ENCODE results near the gene PRKCE.

PRKCE gene

DNA sequence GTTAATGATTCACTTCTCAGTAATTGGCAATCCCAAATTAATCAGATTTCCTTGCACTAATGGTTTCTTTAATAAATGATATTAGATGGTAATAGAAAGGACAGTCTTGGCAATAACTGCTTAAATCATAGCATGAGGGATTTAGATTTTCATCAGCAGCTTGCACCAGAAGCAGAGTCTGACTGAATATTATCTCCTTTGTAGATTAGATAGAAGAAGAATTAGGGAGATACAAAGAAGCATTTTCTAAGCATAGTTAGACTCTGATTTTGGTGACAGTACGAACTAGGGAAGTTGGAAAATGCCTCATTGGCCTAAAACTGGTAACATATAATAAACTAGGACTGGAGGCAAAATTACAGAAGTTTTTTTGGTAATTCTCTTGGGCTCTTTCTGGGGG lies 412.9 kb downstream of the PRKCE start:
- no peak for DNase-seq

DNA sequence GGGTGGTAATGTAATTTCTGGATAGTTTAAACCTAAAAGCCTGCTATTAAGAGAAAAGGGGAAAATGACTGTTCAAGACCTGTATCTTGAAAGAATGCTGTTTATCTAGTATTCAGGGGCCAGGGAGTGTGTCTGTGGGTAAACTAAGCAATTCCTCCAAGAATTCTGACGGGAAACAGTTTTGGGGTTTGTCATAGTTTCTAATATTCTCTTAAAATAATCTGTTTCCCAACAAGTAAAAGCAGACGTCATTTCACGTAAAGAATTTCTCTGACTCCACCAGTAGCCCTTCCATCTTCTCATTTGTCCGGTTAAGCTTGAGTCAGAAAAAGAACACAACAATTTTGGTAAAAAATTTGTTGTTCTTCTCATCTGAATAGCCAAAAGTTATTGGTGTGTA lies 413.7 kb downstream of the PRKCE start:
- DNase-seq: no peak

DNA sequence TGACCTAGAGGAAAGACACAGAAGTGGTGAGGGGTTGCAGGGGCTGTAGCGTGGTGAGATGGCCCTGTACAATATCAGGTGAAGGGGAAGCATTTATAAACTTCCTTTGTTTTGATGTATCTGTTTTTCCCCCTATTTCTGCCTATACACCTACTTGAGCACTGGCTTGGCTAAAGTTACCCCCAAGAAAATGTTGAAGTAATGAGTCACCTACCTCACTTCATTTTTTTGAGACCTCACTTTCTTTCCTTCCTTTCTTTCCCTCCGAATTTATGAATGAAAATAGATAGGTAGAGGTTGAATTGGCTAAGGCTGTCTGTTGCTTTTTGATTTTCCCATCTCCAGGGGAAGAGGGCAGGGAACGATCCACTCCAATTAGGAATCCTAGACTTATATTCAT lies 414.6 kb downstream of the PRKCE start:
- DNase-seq: no peak

DNA sequence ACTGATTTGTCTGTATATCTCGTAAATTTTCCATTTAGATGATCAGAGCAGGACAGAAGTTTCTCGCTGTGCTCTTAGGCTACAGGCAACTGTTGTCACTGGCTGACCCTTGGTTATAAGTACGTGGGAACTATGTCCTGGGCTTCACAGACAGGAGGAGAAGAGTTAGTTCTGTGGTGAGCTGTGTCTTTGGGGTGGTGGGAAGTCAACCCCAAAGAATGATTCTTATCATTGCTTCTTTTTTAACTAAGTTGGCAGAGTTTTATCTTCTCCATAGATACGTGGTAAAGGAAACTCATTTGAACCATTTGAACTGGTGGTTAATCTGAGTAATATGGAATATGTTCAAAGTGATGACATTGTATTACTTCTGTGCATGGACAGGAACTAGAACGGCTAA lies 415.1 kb downstream of the PRKCE start:
- peak in 1 of 5 experiments; percentile 54 for DNase-seq

DNA sequence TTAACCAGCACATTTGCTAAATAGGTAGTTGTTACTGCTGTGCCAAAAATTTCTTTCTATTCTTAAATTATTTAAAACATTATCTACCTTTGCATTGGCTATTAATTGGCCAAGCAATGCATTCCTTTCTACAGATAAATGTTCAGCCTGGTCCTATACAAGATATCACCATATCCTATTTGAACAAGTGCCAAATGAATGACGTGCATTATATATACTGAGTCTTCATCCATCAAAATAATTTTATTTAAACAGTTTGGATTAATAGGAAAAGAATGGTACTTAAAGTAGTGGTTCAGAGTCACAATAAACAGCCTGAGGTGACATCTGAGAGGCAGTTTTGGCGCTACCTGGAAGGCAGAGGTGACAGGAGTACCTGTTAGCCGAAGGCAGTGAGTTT lies 415.6 kb downstream of the PRKCE start:
- DNase-seq: no peak

DNA sequence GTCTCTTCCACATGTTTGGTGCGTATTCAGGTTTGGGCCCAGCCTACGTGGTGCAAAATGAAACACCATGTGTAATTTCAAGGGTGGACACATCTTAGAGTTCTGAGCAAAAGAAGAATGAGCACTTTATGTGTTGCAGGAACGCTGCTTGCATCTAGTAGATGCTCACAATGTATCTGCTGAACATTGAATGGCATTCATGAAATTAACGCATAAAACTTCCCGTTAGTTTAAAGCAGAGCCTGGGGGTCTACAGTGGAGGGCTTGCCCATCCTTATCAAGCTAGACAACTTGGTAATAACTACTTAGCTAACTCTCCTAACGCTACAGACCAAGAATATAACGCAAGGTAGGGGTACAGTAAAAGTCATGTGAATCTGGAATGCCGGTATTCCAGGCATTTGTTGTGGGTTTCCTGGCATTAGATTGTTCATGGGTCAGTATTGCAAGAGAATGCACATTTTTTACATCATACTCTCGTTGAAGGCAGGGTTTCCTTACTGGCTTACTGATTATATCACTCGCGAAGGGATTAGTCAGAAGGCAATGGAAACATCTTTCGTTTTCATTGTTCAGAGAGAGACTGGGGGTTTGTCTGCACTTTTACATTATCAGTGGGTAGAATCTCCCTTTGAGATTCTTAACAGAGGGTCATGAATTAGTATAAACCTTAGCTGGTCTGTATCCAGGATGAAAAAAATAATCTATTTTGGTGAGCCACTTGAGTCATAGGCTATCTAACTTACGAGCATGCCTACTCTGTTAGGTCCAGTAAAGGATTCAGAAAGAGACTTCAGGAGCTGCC lies 416.2 kb downstream of the PRKCE start:
- DNase-seq: peak in 1 of 5 experiments; percentile 84

DNA sequence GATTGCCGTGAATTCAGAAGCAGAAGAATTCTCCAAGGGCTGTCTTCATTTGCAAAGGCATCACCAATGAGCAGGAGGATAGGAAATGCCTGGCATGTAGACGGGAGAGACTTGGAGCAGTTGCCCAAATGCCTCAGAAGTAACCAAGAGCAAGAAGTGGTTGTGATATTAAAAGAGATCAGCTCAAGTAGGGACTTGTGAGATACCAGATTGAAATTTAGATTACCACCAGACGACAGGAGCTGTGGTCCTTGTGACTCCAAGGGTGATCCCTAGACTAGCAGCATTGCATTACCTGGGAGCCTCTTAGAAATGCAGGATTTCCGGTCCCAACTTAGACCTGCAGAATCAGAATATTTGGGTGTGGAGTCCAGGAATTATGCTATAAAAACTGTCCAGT lies 417.2 kb downstream of the PRKCE start:
- DNase-seq: no peak

DNA sequence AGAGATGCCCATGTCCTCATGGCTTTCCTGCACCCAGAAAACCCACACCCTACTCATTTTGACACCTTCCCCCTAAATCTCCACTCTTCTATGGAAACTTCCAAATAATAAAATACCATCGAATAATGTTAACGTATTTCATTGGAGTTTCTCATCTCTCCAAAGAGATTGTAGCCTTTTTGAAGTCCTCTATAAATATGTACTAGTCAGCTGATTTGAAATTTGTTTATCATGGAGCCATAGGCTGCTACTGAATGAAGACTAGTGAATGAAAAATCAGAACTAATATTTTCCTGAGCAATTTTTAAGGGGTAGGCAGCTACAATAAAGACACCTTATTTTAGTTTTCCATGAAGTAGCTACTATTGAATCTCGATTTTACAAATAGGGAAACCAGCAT lies 419.6 kb downstream of the PRKCE start:
- no peak for DNase-seq

DNA sequence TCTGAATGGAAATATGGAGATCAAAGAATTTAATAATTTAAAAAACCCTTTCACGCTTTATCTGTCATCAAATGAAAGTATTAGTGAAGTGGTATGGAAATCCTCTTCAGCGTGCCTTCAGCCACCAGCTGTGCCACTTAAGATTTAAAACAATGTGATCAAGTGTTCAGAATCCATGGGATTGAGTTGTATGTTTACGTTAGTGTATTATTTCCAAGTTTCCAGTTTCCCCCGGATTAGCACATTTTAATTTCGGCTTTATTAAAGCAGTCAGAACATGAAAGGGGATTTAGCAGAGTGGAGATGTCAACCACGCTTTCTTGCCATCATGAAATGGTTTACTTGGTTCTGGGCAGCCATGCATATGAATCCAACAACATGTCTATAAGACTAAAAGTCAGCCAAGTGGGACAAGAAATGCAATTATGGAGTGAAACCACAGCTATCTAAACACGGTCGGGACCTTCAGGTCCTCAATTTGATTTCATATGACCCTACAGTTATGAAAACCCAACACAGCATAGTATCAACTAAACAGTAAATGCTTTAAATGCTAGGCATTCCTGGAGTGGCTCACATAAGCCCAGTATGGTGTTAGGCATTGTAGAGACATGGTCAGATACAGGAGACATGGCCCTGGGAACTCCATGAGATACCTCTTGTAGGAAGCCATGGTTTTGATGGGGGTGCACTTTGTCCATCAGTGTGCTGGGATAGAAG lies 420.8 kb downstream of the PRKCE start:
- DNase-seq: no peak

DNA sequence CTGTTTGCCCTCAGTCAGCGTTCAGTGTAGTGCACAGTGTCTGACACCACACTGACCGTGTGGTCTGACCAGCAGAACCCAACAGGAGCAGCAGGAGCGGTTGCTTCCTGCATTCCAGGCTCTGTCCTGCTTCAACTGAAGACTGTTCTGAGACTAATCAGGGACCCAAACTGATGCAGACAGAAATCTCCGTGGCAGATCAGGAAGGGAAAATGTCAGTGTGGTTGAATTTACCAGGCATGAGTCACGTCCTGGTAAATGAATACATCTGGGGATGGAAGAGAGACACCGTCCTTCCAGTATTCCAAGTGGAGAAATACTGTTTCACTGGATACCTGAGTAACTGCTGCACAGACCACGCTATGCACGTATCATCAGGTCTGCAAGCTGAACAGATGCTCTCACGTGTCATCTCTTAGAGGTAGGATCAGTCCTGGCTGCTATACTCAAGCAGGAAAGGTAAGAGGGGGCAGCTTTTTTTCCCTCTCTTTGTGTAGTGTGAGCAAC lies 422.1 kb downstream of the PRKCE start:
- DNase-seq: no peak

DNA sequence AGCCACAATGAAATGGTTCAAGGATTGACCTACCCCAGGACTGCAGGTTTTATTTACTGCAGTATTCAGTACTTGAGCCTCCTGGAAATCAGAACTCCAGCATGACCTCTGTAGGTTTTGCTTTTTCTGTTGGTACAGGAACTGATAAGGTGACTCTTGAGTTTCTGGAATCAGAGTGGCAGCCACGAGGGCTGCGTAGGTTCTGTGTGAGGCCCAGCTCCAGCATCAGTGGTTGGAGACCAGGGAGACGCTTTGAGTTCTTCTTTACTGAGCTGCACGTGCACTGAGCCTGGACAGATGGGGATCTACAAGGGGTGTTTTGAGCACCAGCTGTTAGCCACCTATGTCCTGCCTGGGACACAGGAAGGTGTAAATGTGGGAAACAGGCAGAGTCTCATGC lies 423.0 kb downstream of the PRKCE start:
- DNase-seq: no peak

DNA sequence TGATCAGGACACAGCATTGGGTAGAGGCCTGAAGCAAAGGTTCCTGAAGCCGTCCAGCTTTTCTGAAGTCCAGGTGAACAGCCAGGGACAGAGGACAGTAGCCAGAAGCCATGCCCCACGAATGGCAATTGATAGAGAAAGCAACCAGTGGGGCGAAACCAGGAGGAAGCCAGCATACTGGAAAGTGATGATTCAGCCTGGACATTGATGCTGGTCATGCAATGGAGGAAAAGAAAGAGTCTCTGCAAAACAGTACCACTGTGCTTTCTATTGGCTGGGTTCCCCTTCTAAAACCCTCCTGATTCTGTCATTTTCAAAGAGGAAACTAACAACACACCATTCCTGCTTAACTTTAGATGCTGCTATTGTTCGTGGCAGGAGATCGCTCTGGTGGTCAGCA lies 424.4 kb downstream of the PRKCE start:
- DNase-seq: no peak

DNA sequence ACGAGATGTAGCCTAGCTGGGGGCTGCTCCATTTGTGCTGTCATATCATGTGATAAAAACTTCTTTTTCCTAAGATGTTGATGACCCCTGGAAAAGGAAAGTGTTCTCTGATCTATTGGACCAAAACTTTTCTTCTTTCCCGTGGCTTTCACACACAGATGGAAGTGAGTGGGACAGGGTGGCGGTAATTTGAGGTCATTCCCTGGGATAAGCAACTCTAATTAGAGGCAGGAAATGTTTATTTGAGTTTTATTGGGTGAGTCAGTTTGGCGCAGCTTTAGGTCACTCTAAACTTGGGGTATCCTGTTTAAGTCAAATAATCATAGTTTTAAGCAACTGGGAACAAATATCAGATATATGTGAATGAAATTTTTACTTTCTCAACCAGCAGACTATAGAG lies 424.8 kb downstream of the PRKCE start:
- no peak for DNase-seq

DNA sequence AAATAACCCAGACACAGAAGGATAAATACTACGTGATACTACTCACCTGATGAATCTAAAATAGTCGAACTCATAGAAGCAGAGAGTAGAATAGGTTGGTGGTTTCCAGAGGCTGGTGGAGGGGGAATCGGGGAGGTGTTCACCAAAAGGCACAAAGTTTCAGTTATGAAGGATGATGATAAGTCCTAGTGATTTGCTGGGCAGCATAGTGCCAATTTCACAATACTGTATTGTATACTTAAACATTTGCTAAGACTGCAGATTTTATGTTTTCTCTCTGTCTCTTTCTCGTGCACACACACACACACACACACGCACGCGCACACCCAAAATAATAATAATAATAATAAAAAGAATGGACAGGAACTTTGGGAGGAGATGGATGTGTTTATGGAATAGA lies 425.4 kb downstream of the PRKCE start:
- DNase-seq: no peak

DNA sequence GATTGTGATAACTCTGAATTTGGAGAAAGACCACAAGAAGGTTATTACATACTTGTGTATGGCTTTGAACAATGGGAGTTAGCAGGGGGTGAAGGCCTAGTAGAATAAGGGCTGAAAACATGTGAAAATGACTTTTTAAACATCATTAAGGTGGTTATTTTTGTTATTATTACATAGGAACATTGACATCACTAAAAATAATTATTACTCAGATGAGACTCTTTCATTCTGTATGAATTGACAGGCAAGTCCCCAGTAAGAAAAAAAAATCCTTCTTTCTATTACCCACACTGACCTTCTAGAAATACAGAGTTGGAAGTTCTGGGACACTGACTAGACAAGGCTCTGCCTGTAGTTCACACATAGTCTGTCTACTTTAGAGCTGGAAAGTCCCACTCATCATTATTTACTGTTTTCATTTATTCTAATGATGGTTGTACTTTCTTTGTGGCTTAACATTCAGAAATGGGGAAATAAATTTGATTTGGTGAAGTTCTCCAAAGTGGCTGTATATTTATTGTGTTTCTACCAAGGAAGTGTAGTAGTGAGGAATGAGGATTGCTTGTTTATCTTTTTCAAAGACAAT lies 426.1 kb downstream of the PRKCE start:
- DNase-seq: no peak

DNA sequence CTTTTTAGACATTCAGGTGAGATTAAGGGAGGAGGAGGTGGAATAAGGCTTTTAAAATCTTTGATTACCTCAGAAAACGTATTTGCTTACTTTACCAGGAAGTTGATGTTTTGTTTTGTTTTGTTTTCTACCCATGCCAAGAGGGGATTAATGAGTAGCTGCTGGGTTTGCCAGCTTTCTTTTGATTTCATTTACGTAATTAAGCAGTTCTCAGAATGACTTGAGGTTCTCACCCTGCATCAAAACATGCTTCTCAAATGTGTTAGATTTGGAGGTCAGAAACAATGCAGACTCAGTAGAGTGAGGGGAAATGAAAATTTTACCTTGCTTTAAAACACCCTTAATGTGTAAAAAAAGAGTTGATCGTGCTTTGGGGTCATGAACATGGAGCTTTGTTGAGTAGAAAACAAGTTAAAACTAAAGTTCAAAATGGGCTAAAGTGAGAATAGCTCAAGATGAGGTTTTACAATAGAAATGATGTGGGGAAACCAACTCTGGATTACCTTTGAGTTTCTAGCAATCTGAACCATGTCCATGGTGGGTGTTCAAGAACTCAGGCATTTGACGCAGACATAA lies 428.6 kb downstream of the PRKCE start:
- DNase-seq: peak in 1 of 5 experiments; percentile 86

DNA sequence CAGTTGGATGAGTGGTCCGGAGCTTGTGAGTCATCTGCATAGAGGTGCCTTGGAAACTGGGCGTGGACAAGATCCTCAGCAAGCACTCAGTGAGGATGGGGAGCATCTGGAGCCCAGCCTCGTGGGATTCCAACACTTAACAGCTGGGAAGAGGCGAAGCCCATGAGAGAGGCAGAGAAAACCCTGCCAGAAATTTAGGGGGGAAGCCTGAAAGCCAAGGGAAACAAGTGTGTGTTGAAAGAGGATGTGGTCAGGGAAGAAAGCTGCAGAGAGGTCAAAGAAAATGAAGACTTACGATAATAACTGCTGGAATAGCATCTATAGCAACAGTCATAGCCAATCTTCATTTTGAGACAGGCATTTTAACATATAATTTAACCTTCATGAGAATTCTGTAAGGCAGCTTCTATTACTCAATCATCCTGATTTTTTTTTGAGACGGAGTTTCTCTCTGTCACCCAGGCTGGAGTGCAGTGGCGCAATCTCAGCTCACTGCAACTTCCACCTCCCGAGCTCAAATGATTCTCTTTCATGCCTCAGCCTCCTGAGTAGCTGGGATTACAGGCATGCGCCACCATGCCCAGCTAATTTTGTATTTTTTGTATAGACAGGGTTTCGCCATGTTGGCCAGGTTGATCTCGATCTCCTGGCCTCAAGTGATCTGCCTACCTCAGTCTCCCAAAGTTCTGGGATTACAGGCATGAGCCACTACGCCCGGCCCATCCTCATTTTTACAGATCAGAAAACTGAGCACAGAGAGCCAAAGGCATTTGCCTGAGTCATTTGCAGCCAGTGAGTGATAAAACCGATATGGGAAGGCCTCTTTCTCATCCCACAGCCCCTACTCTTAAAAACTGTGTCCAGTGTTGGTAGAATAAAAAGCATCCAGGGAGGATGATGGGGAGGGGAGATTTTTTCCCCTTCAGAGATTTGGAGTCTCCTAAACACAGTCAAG lies 431.3 kb downstream of the PRKCE start:
- peak in 1 of 5 experiments; percentile 34 for DNase-seq

DNA sequence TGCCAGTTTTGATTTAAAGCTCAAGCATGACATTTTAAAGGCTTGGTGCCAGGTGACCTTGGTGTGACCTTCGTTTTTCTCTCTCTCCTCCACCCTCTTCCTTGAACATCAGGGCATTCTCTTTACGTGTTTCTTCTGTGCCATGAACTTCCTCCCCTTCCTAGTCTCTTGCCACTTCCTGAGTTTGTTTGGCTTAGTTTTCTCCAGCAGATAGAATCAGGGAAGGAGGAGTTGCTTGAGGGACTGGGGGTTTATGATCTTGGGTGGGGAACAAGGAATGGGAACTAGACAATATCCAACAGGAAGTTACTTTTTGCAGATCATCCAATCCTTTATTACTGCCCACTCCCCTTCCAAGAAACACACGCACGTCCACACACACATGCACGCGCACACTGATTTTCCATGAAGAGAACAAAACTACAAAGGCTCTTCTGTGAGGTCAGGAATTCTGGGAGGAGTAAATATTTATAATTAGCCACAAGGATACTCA lies 435.1 kb downstream of the PRKCE start:
- DNase-seq: no peak

DNA sequence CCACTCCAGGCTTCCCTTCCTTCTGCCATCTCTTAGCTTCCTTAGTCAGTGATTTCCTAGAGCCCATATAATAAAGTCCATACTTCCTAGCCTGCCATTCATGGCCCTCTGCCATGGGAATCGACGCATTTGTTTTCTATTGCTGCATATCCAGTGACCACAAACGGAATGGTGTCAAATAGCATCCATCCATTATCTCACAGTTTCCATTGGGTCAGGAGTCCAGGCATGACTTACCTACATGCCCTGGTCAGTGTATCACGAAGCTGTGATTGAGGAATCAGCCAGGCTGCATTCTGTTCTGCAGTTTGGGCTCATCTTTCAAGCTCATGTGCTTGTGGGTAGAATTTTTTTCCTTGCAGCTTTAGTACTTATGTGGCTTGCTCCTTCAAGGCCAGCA lies 436.0 kb downstream of the PRKCE start:
- DNase-seq: no peak

DNA sequence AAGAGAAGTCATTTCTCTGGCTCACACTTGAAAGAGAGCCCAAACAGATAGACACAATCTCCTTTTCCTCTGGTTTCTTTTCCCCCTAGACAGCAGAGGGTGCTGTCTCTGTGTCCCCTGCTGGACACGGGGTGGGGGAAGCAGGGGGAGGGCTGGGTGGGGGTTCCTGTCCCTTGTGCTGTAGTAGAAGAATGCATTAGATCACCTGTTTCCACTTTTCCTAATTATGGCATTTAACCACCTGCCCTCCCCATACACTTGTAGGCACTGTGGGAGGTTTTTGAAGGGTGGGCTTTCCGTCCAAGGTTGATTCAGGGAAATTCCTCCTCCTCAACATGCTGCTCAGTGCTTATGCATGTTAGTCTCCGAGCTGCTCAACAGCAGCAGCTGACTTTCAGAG lies 439.5 kb downstream of the PRKCE start:
- no peak for DNase-seq

DNA sequence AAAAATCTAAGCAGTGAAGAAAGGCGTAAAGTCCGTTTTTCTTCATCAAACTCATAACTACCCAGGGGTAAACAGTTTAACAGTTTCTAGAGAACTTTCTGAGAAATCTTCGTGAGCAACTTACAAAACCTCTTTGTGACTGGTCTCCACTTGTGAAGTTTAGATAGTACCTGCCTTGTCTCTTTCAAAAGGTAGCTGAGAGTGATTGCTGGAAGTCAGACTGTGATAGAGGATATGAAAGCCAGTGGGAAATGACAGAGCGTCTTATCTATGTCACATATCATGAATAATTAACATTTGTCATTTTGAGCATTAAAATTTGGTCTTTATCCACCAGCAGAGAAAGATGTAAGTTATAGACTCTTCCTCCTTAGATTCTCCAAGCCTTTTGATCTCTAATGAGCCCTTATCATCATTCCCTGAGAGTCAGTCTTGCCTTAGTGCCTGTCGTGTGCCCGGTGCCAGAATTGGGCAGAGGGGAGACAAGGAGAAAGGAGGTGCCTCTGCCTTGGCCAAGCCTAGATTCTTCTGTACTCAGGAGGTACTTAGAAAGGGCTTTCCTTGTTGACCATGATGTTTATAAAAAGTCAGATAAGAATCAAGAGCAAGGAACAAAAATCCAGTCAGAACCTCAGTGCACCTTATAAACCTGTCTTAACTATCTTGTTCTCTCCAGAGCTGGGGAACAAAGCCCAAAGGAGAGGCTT lies 440.6 kb downstream of the PRKCE start:
- peak in 1 of 5 experiments; percentile 50 for DNase-seq
